ENCODE measurements around the gene GLYAT. TPM values are rescaled to one million over a fixed set of nuclear protein-coding genes. Genes with fewer than 3 reads are reported as not detected.
"Not testable (repeated sequence)": the region's sequence is repeated elsewhere in the genome, so short reads cannot be mapped to it uniquely, and the experiment has no call there.

The GLYAT gene
- total and polyA plus RNA-seq, 4 donors = not detected

DNA sequence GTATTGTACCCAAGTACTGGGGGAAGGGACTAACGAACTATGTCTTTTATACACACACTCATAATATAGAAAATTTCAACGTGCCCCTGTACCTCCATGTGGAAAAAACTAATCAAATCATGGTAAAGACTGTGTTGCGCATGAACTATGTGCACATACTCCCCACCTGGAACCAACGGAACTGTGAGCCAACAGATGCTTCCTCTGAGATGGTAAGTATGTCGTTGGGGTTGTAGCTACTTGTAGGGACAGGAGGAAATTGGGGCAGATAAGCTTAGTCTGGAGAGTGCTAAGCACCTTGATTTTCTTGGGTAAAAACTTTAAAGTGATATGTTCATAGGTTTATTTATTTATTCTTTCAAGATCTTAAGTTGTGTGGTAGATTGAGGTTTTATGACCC is 40.1 kb downstream of the GLYAT start:
- no peaks in the 10 kb centered on the region for H3K36me3 ChIP-seq (ENCODE audit: control insufficient read depth in 1 of 2, insufficient read depth in 2 of 2, low read length in 1 of 2)
- intact Hi-C loops (cut with DNase I) = no loop called here
- 69 to 79% methylated on average over 5 of the region's 5 CpGs for WGBS, 2 donors
- no peak for ATAC-seq (ENCODE audit: low FRiP score)
- no peaks in the 10 kb centered on the region for H3K27me3 ChIP-seq (ENCODE audit: control insufficient read depth in 1 of 2, insufficient read depth in 2 of 2, low read length in 1 of 2)
- no peak for DNase-seq
- H3K27ac ChIP-seq (ENCODE audit: low read depth in 1 of 2, low read length in 2 of 2) = no peak overlapping the region
- H3K4me3 ChIP-seq (ENCODE audit: low read length in 2 of 2) = no peak overlapping the region
- H3K9me3 ChIP-seq (ENCODE audit: control insufficient read depth, low read length) = no peaks in the 10 kb centered on the region
- H3K4me1 ChIP-seq (ENCODE audit: control insufficient read depth in 1 of 2, insufficient read depth in 2 of 2, low read length in 2 of 2) = no peaks in the 10 kb centered on the region

DNA sequence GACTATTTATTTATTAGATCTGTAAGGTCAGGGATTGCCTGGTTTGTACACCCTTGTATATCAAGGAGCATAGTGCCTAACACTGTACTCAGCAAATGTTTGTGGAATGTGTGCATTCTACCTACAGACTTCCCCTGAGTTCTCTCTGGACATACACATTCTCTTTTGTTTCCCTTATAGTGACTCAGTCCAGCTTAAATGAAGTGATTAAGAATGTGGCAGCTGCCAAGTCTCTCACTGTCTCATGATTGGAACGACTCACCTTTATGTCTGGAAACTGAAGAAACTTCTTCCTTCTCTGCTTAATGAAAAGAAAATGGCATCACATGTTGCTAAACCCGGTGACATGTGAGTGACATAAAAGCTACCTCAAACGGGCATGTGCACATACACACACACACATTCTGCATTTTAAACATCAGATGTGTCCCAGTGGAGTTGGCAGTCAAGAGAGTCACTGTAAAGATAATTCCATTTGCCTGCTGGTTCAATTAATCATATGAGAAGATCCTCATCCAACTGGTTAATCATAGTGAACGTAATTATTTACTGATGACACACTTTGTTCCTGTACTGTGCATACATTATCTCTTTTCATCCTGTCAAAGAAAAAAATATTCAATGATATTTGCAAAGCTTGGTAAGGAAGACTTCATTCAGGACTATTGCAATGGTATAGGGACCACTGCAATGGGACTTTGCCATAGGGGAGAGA is 42.8 kb downstream of the GLYAT start:
- no peak for DNase-seq
- intact Hi-C loops (cut with DNase I) = no loop called here
- ATAC-seq (ENCODE audit: low FRiP score) = no peak
- no peaks in the 10 kb centered on the region for H3K36me3 ChIP-seq (ENCODE audit: control insufficient read depth in 1 of 2, insufficient read depth in 2 of 2, low read length in 1 of 2)
- no peaks in the 10 kb centered on the region for H3K4me1 ChIP-seq (ENCODE audit: control insufficient read depth in 1 of 2, insufficient read depth in 2 of 2, low read length in 2 of 2)
- no peaks in the 10 kb centered on the region for H3K27me3 ChIP-seq (ENCODE audit: control insufficient read depth in 1 of 2, insufficient read depth in 2 of 2, low read length in 1 of 2)
- 61 to 66% methylated on average over 4 of the region's 4 CpGs for WGBS, 2 donors
- H3K27ac ChIP-seq (ENCODE audit: low read depth in 1 of 2, low read length in 2 of 2) = no peak overlapping the region
- H3K9me3 ChIP-seq (ENCODE audit: control insufficient read depth, low read length) = no peaks in the 10 kb centered on the region
- H3K4me3 ChIP-seq (ENCODE audit: low read length in 2 of 2) = no peak overlapping the region

DNA sequence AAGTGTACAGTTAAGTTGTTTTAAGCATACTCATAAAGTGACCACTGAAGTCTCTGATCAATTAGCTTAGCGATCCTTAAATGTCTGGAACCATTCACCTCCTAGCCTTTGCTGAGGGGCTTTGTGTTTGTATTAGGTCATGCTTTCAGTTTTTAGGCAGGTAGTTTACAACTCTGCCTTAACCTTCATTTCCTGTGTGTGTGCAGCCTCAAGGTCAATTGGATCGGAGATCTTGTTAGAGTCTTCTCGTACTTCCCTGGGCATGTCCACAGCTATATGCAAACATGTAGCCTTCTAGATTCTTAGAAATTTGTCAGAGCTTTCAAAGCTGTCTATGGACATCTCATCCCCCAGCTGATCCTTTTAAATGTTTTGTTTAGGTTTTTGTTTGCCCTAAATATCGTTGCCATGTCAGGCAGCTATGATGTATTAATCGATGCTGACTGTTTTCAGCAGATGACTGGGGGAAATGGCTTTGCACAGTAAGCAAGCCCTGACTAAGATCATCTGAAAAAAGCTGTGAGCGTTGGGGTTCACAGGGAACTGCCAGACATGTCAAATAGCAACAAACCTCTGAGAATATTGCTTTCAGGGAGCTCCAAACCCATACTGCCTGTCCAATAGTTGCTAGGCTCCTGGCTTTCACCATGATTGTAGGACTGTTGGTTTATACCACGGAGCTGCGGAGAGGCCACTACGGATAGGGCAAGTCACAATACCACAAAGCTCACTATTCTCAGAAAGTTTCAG is 45.6 kb downstream of the GLYAT start:
- WGBS, 2 donors = 75 to 78% methylated on average over 9 of the region's 9 CpGs
- no peak overlapping the region for H3K27ac ChIP-seq (ENCODE audit: low read depth in 1 of 2, low read length in 2 of 2)
- H3K27me3 ChIP-seq (ENCODE audit: control insufficient read depth in 1 of 2, insufficient read depth in 2 of 2, low read length in 1 of 2) = no peaks in the 10 kb centered on the region
- H3K36me3 ChIP-seq (ENCODE audit: control insufficient read depth in 1 of 2, insufficient read depth in 2 of 2, low read length in 1 of 2) = no peaks in the 10 kb centered on the region
- DNase-seq (no peak), ATAC-seq (ENCODE audit: low FRiP score) (no peak)
- H3K9me3 ChIP-seq (ENCODE audit: control insufficient read depth, low read length) = no peaks in the 10 kb centered on the region
- H3K4me1 ChIP-seq (ENCODE audit: control insufficient read depth in 1 of 2, insufficient read depth in 2 of 2, low read length in 2 of 2) = no peaks in the 10 kb centered on the region
- H3K4me3 ChIP-seq (ENCODE audit: low read length in 2 of 2) = no peak overlapping the region
- intact Hi-C loops (cut with DNase I) = no loop called here

- H3K4me1 ChIP-seq (ENCODE audit: control insufficient read depth in 1 of 2, insufficient read depth in 2 of 2, low read length in 2 of 2); H3K36me3 ChIP-seq (ENCODE audit: control insufficient read depth in 1 of 2, insufficient read depth in 2 of 2, low read length in 1 of 2); H3K9me3 ChIP-seq (ENCODE audit: control insufficient read depth, low read length); DNase-seq; intact Hi-C loops (cut with DNase I); H3K4me3 ChIP-seq (ENCODE audit: low read length in 2 of 2); ATAC-seq (ENCODE audit: low FRiP score); H3K27ac ChIP-seq (ENCODE audit: low read depth in 1 of 2, low read length in 2 of 2); H3K27me3 ChIP-seq (ENCODE audit: control insufficient read depth in 1 of 2, insufficient read depth in 2 of 2, low read length in 1 of 2): not testable (repeated sequence)
- 74 to 77% methylated on average over 3 of the region's 3 CpGs for WGBS, 2 donors
Observed at GRCh38 chr11:58682660-58683059, 49.1 kb downstream of the GLYAT start.

DNA sequence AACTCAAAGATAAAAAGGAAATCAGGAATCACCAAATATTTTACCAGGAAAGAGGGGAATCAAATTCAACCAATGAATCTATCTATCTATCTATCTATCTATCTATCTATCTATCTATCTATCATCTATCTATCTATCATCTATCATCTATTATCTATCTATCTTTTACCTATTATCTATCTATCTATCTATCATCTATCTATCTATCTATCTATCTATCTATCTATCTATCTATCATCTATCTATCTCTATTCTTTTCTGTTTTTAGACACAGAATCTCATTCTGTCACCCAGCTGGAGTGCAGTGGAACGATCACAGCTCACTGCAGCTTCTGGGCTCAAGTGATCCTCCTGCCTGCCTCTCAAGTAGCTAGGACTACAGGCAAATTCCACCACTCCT is 54.2 kb downstream of the GLYAT start:
- H3K27me3 ChIP-seq (ENCODE audit: control insufficient read depth in 1 of 2, insufficient read depth in 2 of 2, low read length in 1 of 2); ATAC-seq (ENCODE audit: low FRiP score); H3K36me3 ChIP-seq (ENCODE audit: control insufficient read depth in 1 of 2, insufficient read depth in 2 of 2, low read length in 1 of 2); H3K4me3 ChIP-seq (ENCODE audit: low read length in 2 of 2); DNase-seq; H3K4me1 ChIP-seq (ENCODE audit: control insufficient read depth in 1 of 2, insufficient read depth in 2 of 2, low read length in 2 of 2); intact Hi-C loops (cut with DNase I); H3K9me3 ChIP-seq (ENCODE audit: control insufficient read depth, low read length); H3K27ac ChIP-seq (ENCODE audit: low read depth in 1 of 2, low read length in 2 of 2): not testable (repeated sequence)
- WGBS, 2 donors = 65 to 69% methylated on average over 1 of the region's 1 CpG

- no peak overlapping the region for H3K27ac ChIP-seq (ENCODE audit: low read depth in 1 of 2, low read length in 2 of 2)
- H3K4me1 ChIP-seq (ENCODE audit: control insufficient read depth in 1 of 2, insufficient read depth in 2 of 2, low read length in 2 of 2) = no peaks in the 10 kb centered on the region
- DNase-seq (no peak), ATAC-seq (ENCODE audit: low FRiP score) (no peak)
- H3K9me3 ChIP-seq (ENCODE audit: control insufficient read depth, low read length) = peaks cover 2% of the 10 kb centered on the region
- intact Hi-C loops (cut with DNase I) = no loop called here
- WGBS, 2 donors = 41 to 53% methylated on average over 1 of the region's 1 CpG
- no peak overlapping the region for H3K4me3 ChIP-seq (ENCODE audit: low read length in 2 of 2)
- H3K27me3 ChIP-seq (ENCODE audit: control insufficient read depth in 1 of 2, insufficient read depth in 2 of 2, low read length in 1 of 2) = no peaks in the 10 kb centered on the region
- H3K36me3 ChIP-seq (ENCODE audit: control insufficient read depth in 1 of 2, insufficient read depth in 2 of 2, low read length in 1 of 2) = peaks cover 0 to 2% of the 10 kb centered on the region in 2 donors
Observed at GRCh38 chr11:58676563-58677135, 55.1 kb downstream of the GLYAT start.

- Histone ChIP-seq H3K4me1 (ENCODE audit: control insufficient read depth in 1 of 2, insufficient read depth in 2 of 2, low read length in 2 of 2) (no peaks in the 10 kb centered on the region), H3K4me3 (ENCODE audit: low read length in 2 of 2) (no peak overlapping the region), H3K9me3 (ENCODE audit: control insufficient read depth, low read length) (peaks cover 2% of the 10 kb centered on the region), H3K36me3 (ENCODE audit: control insufficient read depth in 1 of 2, insufficient read depth in 2 of 2, low read length in 1 of 2) (peaks cover 0 to 2% of the 10 kb centered on the region in 2 donors), H3K27ac (ENCODE audit: low read depth in 1 of 2, low read length in 2 of 2) (no peak overlapping the region), H3K27me3 (ENCODE audit: control insufficient read depth in 1 of 2, insufficient read depth in 2 of 2, low read length in 1 of 2) (no peaks in the 10 kb centered on the region)
- intact Hi-C loops (cut with DNase I) = loop anchor here in 1 of 2 donors (2.0 kb wide), 1 partner anchor 21 kb away; no protein-coding TSS in a partner anchor
- peak; percentile 91 for ATAC-seq (ENCODE audit: low FRiP score)
- DNase-seq = peak; percentile 78 to 93
- 36 to 38% methylated on average over 13 of the region's 13 CpGs for WGBS, 2 donors
Observed at GRCh38 chr11:58675334-58676155, 56.2 kb downstream of the GLYAT start.

DNA sequence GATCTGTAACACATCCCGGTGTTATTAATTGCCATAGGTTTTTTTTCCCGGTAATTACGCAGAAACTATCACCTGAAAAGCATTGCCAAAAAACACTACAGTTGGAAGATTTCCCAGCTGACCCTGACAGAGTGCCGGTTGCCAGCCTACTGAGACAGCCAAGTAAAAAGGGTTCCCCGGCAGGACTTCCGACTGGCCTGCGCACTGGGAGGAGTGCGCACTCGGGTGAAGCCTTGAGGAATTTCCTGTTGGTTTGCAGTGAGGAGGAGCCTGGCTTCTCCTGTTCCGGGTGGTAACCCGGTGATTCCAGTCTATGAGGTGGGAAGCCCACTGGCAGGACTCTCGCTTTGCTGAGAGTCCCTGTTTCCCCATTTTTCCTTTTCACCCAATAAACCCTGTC is 57.1 kb downstream of the GLYAT start:
- Histone ChIP-seq H3K36me3 (ENCODE audit: control insufficient read depth in 1 of 2, insufficient read depth in 2 of 2, low read length in 1 of 2) (peaks cover 0 to 2% of the 10 kb centered on the region in 2 donors), H3K27ac (ENCODE audit: low read depth in 1 of 2, low read length in 2 of 2) (no peak overlapping the region), H3K9me3 (ENCODE audit: control insufficient read depth, low read length) (no peaks in the 10 kb centered on the region), H3K4me1 (ENCODE audit: control insufficient read depth in 1 of 2, insufficient read depth in 2 of 2, low read length in 2 of 2) (no peaks in the 10 kb centered on the region), H3K27me3 (ENCODE audit: control insufficient read depth in 1 of 2, insufficient read depth in 2 of 2, low read length in 1 of 2) (no peaks in the 10 kb centered on the region), H3K4me3 (ENCODE audit: low read length in 2 of 2) (no peak overlapping the region)
- DNase-seq (no peak), ATAC-seq (ENCODE audit: low FRiP score) (no peak)
- WGBS, 2 donors = 66% methylated on average over 12 of the region's 12 CpGs
- intact Hi-C loops (cut with DNase I) = loop anchor here in 1 of 2 donors (2.0 kb wide), 1 partner anchor 20 kb away; no protein-coding TSS in a partner anchor

All from aorta (tissue), 5 donors.